IPS DF 6.9 (cell line): ENCODE results near the gene DDX60.
"Not testable (repeated sequence)": the region's sequence is repeated elsewhere in the genome, so short reads cannot be mapped to it uniquely, and the experiment has no call there.

ENCODE experiments used
- DNase-seq: peaks from one replicate; pipeline ENCODE4 v3.0.0-alpha.2; 2013; ENCODE audit warnings: low read depth, low spot score
- H3K27ac ChIP-seq: one replicate; pipeline ENCODE4 v1.5.1; 2013; ENCODE audit warnings: low read length, control low read depth
- H3K27me3 ChIP-seq: 2 replicates; pipeline ENCODE4 v1.6.1; 2013; ENCODE audit warnings: mild to moderate bottlenecking, low read length; ENCODE audit not compliant: control insufficient read depth, insufficient read depth
- H3K36me3 ChIP-seq: 2 replicates; pipeline ENCODE4 v1.6.1; 2013; ENCODE audit warnings: low read length; ENCODE audit not compliant: control insufficient read depth, insufficient read depth
- H3K4me1 ChIP-seq: 2 replicates; pipeline ENCODE4 v1.6.1; 2013; ENCODE audit warnings: low read length; ENCODE audit not compliant: control insufficient read depth, insufficient read depth
- H3K4me3 ChIP-seq: 2 replicates; pipeline ENCODE4 v1.5.1; 2013; ENCODE audit warnings: mild to moderate bottlenecking, low read length
- H3K9me3 ChIP-seq: 2 replicates; pipeline ENCODE4 v1.6.1; 2013; ENCODE audit warnings: low read length, inconsistent platforms; ENCODE audit not compliant: control insufficient read depth, insufficient read depth
- WGBS: extraction: QIAGEN DNeasy Blood & Tissue Kit; methylation state at CpG from one replicate; pipeline ENCODE4 v1.1.7; 2013; ENCODE audit warnings: mixed read lengths, missing lambda C conversion rate; ENCODE audit not compliant: insufficient read length, insufficient coverage; 5-methylcytosine and 5-hydroxymethylcytosine counted together

DDX60 gene

GRCh38 chr4:168335621-168336020, 17.1 kb upstream of the DDX60 start:
- H3K9me3 ChIP-seq: no peaks in the 10 kb centered on the region
- H3K4me1 ChIP-seq: no peaks in the 10 kb centered on the region
- H3K27ac ChIP-seq: no peak overlapping the region
- DNase-seq: no peak
- no peaks in the 10 kb centered on the region for H3K36me3 ChIP-seq
- H3K27me3 ChIP-seq: no peaks in the 10 kb centered on the region
- no peak overlapping the region for H3K4me3 ChIP-seq

DNA sequence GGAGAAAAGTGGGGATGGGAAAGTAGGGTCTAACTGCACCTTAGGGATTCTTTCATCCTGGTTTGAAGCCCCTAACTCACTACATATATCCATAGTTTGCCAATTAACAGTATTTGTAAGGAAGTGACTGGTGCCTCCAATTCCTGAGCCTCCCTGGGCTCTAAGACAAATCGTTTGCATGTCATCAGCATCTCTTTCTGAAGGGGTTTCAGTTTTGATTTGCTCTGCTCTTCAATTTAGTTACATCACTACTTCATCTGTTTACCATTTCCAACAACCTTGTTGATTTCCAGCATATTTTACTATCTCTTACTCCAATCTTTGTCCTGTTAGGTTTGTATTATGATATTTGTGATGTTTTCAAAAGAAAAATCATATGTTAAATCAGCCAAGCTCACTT, 15.5 kb upstream of the DDX60 start:
- Histone ChIP-seq H3K9me3 (no peaks in the 10 kb centered on the region), H3K27ac (no peak overlapping the region), H3K27me3 (no peaks in the 10 kb centered on the region), H3K4me1 (no peaks in the 10 kb centered on the region), H3K4me3 (no peak overlapping the region), H3K36me3 (no peaks in the 10 kb centered on the region)
- DNase-seq: no peak
- WGBS: no CpG with 5 or more reads among the region's 1 CpG

DNA sequence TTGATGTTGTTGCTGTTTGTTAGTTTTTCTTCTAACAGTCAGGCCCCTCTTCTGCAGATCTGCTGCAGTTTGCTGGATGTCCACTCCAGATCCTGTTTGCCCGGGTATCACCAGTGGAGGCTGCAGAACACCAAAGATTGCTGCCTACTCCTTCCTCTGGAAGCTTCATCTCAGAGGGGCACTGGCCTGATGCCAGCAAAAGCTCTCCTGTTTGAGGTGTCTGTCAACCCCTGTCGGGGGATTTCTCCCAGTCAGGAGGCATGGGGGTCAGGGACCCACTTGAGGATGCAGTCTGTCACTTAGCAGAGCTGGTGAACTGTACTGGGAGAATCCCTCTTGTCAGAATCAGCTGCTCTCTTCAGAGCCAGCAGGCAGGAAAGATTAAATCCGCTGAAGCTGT, 12.0 kb upstream of the DDX60 start:
- not testable (repeated sequence) for H3K27ac ChIP-seq, H3K9me3 ChIP-seq, H3K27me3 ChIP-seq, H3K4me1 ChIP-seq, DNase-seq, H3K4me3 ChIP-seq, H3K36me3 ChIP-seq
- WGBS: no CpG with 5 or more reads among the region's 3 CpGs

DNA sequence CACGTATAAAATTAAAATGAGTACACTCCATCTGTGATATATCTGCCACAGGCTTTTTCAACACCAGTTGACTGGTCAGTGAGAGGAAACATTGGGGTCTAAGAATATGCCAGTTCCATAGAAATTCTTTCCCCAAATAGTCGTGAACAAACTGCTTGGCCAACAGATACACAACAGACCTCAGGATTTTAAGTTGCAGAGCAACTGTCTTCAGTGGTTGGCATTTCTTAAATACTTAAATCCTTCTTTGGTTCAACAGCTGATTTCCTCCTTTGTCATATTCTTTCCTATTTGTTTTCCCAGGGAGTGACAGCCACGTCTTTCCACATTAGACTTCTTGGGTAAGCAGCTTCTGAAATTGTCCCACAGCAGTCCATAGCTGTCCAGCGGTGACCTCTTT, 7.0 kb upstream of the DDX60 start:
- H3K4me3 ChIP-seq: no peak overlapping the region
- H3K27me3 ChIP-seq: no peaks in the 10 kb centered on the region
- H3K27ac ChIP-seq: no peak overlapping the region
- no peaks in the 10 kb centered on the region for H3K4me1 ChIP-seq
- H3K36me3 ChIP-seq: no peaks in the 10 kb centered on the region
- no peaks in the 10 kb centered on the region for H3K9me3 ChIP-seq
- no peak for DNase-seq
- WGBS: no CpG with 5 or more reads among the region's 4 CpGs

GRCh38 chr4:168321006-168321405, 2.5 kb upstream of the DDX60 start:
- Histone ChIP-seq H3K36me3 (no peaks in the 10 kb centered on the region), H3K4me1 (peaks cover 1% of the 10 kb centered on the region; the same call in 1 of the 2 replicates), H3K9me3 (no peaks in the 10 kb centered on the region), H3K4me3 (no peak overlapping the region), H3K27ac (no peak overlapping the region), H3K27me3 (no peaks in the 10 kb centered on the region)
- DNase-seq: no peak
- WGBS: no CpG with 5 or more reads among the region's 3 CpGs

- Histone ChIP-seq H3K27ac (no peak overlapping the region), H3K27me3 (no peaks in the 10 kb centered on the region), H3K4me3 (no peak overlapping the region), H3K4me1 (peaks cover 1% of the 10 kb centered on the region; the same call in 1 of the 2 replicates), H3K9me3 (no peaks in the 10 kb centered on the region), H3K36me3 (no peaks in the 10 kb centered on the region)
- WGBS: no CpG with 5 or more reads among the region's 3 CpGs
- no peak for DNase-seq
Measured at GRCh38 chr4:168319486-168320019, 1.0 kb upstream of the DDX60 start.

- Histone ChIP-seq H3K4me1 (peaks cover 4% of the 10 kb centered on the region; the same call in 1 of the 2 replicates), H3K27me3 (no peaks in the 10 kb centered on the region), H3K9me3 (no peaks in the 10 kb centered on the region), H3K36me3 (no peaks in the 10 kb centered on the region), H3K4me3 (no peak overlapping the region), H3K27ac (no peak overlapping the region)
- WGBS: no CpG with 5 or more reads among the region's 4 CpGs
- no peak for DNase-seq
Measured at GRCh38 chr4:168317621-168318020, 931 bp downstream of the DDX60 start.

DNA sequence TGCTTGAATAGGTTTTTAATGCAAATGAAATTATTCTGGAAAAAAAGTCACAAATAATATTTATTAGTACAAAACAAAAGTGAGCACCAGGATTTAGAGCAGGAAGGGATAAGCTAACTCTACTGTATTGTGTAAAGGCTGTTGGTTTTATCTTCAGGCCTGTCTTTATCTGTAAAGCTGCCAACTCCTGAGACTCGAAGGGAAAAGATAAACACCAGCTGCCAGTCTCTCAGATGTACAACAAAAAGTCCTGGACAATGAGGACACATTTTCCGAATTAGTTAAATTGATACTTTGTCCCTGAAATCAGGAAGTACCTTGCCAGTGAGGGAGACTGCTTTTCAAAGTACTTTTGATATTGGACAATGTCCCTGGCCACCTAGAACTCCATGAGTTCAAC, 8.8 kb downstream of the DDX60 start:
- no peak overlapping the region for H3K27ac ChIP-seq
- WGBS: no CpG with 5 or more reads among the region's 2 CpGs
- H3K9me3 ChIP-seq: no peaks in the 10 kb centered on the region
- no peak overlapping the region for H3K4me3 ChIP-seq
- DNase-seq: no peak
- H3K4me1 ChIP-seq: peaks cover 3% of the 10 kb centered on the region; the same call in 1 of the 2 replicates
- no peaks in the 10 kb centered on the region for H3K36me3 ChIP-seq
- H3K27me3 ChIP-seq: no peaks in the 10 kb centered on the region

DNA sequence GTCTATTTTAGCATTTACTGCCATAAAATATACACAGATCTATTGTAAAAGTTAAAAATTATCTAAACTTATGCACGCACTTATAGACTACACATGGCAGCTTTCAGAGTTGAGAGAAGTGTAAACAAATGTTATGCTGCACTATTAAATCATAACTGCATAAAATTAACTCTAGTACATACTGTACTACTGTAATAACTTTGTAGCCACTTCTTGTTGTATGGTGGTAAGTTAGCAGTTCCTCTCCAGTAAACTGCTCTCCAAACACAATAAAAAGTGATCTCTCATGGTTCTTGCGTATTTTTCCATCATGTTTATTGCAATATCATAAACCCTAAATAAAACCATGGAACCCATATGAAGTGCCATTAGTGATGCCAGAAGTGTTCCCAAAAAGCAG, 9.6 kb downstream of the DDX60 start:
- Histone ChIP-seq H3K27me3 (no peaks in the 10 kb centered on the region), H3K27ac (no peak overlapping the region), H3K4me3 (no peak overlapping the region), H3K36me3 (no peaks in the 10 kb centered on the region), H3K4me1 (peaks cover under 1% of the 10 kb centered on the region; the same call in 1 of the 2 replicates), H3K9me3 (no peaks in the 10 kb centered on the region)
- no CpG with 5 or more reads among the region's 2 CpGs for WGBS
- no peak for DNase-seq

DNA sequence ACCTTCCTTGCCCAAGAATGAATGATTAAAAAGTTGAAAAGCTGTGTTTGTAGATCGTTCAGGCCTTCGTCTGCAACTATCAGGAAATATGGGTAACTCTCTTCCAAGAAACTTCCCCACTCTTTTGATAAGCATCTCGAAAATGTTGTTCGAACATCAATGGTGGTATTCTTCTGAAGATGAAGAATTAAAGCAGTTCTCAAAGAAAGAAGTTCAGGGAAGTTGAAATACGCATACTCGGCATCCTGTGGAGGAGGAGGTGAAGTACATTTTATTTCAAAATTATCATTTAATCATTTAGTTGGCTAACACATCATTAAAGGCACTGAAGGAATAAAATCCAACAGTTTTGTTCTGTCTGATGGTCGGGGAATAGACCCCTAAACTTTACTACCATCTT, 12.1 kb downstream of the DDX60 start:
- Histone ChIP-seq H3K27me3 (no peaks in the 10 kb centered on the region), H3K36me3 (no peaks in the 10 kb centered on the region)
- WGBS: no CpG with 5 or more reads among the region's 7 CpGs

GRCh38 chr4:168304744-168305459, 13.7 kb downstream of the DDX60 start:
- H3K9me3 ChIP-seq: no peaks in the 10 kb centered on the region
- WGBS: no CpG with 5 or more reads among the region's 3 CpGs
- H3K4me3 ChIP-seq: no peak overlapping the region
- no peaks in the 10 kb centered on the region for H3K36me3 ChIP-seq
- H3K4me1 ChIP-seq: no peaks in the 10 kb centered on the region
- DNase-seq: no peak
- no peak overlapping the region for H3K27ac ChIP-seq
- H3K27me3 ChIP-seq: no peaks in the 10 kb centered on the region

More for the DNA sequence above, 12.1 kb downstream of the DDX60 start:
- no peak for DNase-seq
- H3K4me3 ChIP-seq: no peak overlapping the region
- H3K27ac ChIP-seq: no peak overlapping the region
- H3K9me3 ChIP-seq: no peaks in the 10 kb centered on the region
- H3K4me1 ChIP-seq: no peaks in the 10 kb centered on the region
